ENCODE measurements around the gene TMEM128. TPM values are rescaled to one million over a fixed set of nuclear protein-coding genes. Genes with fewer than 3 reads are reported as not detected.
"Not testable (repeated sequence)": the region's sequence is repeated elsewhere in the genome, so short reads cannot be mapped to it uniquely, and the experiment has no call there.

The TMEM128 gene
- total and polyA plus RNA-seq, 2 of the 13 experiments (the other 11 are each of a cell fraction or from before 2014, with no cell fraction given), result 19.4 to 27.9 TPM

DNA sequence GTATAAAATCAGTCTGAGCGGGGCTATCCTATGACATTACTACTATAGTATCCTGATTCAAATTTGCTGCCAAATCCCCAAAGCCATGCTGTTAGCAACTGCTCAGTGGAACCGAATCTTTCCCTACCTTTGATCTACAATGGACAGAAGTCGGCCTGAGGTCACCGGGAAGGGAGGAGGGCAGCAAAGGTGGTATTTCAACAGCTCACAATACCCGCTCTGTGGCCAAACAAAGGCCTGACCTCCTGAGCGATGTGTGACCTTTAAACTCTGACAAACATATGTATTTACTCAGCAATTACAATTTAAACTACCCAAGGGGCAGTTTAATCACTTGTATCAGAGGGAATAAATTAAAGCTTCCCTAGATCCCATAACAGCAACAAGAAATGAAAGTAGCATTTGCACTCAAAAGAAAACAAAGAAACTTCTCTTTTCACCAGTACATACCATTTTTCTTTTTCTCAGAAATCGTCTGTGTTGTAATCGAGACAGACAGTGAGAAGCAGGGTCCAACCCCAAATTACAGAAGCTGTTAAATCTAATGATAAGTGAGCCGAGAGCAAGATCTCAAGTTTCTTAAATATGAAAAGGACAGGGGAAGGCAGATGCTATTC is 11.6 kb upstream of the TMEM128 start (continued):
- TF ChIP-seq, protein P1, sequence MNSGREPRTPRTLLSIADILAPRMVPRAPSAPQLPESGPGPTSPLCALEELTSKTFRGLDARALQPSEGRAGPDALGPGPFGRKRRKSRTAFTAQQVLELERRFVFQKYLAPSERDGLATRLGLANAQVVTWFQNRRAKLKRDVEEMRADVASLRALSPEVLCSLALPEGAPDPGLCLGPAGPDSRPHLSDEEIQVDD (CRISPR knock-in tag; IDR thresholded peaks at IDR 0.05; ENCODE audit: borderline replicate concordance), result no peak
- TF ChIP-seq, protein P2, sequence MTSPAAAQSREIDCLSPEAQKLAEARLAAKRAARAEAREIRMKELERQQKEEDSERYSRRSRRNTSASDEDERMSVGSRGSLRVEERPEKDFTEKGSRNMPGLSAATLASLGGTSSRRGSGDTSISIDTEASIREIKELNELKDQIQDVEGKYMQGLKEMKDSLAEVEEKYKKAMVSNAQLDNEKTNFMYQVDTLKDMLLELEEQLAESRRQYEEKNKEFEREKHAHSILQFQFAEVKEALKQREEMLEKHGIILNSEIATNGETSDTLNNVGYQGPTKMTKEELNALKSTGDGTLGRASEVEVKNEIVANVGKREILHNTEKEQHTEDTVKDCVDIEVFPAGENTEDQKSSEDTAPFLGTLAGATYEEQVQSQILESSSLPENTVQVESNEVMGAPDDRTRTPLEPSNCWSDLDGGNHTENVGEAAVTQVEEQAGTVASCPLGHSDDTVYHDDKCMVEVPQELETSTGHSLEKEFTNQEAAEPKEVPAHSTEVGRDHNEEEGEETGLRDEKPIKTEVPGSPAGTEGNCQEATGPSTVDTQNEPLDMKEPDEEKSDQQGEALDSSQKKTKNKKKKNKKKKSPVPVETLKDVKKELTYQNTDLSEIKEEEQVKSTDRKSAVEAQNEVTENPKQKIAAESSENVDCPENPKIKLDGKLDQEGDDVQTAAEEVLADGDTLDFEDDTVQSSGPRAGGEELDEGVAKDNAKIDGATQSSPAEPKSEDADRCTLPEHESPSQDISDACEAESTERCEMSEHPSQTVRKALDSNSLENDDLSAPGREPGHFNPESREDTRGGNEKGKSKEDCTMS (CRISPR knock-in tag; conservative IDR thresholded peaks at IDR 0.05), result no peak
- TF ChIP-seq ELF1 (CRISPR knock-in tag; IDR thresholded peaks at IDR 0.05) (peak; percentile 32; the same call in 1 of the 2 replicates), CBX5 (CRISPR knock-in tag; IDR thresholded peaks at IDR 0.05; ENCODE audit: borderline replicate concordance) (no peak)

DNA sequence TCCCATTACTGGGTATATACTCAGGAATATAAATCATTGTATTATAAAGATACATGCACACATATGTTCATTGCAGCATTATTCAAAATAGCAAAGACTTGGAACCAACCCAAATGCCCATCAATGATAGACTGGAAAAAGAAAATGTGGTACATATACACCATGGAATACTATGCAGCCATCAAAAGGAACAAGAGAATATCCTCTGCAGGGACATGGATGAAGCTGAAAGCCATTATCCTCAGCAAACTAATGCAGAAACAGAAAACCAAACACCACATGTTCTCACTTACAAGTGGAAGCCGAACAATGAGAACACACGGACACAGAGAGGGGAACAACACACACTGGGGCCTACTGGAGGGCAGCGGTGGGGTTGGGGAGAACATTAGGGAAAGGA is 9.7 kb upstream of the TMEM128 start:
- BruUV-seq (replicated peaks); POLR2A ChIA-PET; H2AFZ ChIP-seq (ENCODE audit: low read length); FAIRE-seq; CTCF ChIA-PET (ENCODE audit: low intra/inter-chr PET ratio, low total read pairs); ATAC-seq; H3K36me3 ChIP-seq (replicated peaks in 1 of 2; ENCODE audit: control insufficient read depth in 1 of 2, insufficient read depth in 2 of 2, low read length in 2 of 2); H3K9me3 ChIP-seq (ENCODE audit: low read length); H3K4me2 ChIP-seq (ENCODE audit: low read depth, low read length); DNase-seq (ENCODE audit: low spot score); H3K9ac ChIP-seq (ENCODE audit: insufficient read depth, low read depth, low read length); H3K27me3 ChIP-seq (ENCODE audit: control insufficient read depth in 1 of 2, insufficient read depth in 2 of 2, low read length in 2 of 2); H3K79me2 ChIP-seq (ENCODE audit: insufficient read depth, low read length); H3K4me3 ChIP-seq (replicated peaks in 1 of 3; ENCODE audit: insufficient read depth in 1 of 3, low read depth in 2 of 3, low read length in 3 of 3); H4K20me1 ChIP-seq (ENCODE audit: insufficient read depth, low read length); H3K27ac ChIP-seq (ENCODE audit: extremely low read length, insufficient read depth, low read length); intact Hi-C loops (cut with micrococcal nuclease; ENCODE audit: unreplicated experiment): not testable (repeated sequence)
- in situ Hi-C loops (cut with HindIII; ENCODE audit: extremely low pct_ligation_motif_present, low pct_unique_long_range_greater_than_20kb), result loop anchor here (5.0 kb wide), 2 partner anchors 35 to 80 kb away; partner anchors contain the start of genes LYAR and ZBTB49
- 93% methylated on average over 3 of the region's 3 CpGs for WGBS (ENCODE audit: low lambda C conversion rate)
- peaks cover 66% of the 10 kb centered on the region for H3K4me1 ChIP-seq (ENCODE audit: insufficient read depth, low read length)

Measured in HepG2 (cell line).